Neural cell (in vitro differentiated cells): Measurements from ENCODE around the gene RSAD1. TPM values are rescaled to one million over a fixed set of nuclear protein-coding genes. Genes with fewer than 3 reads are reported as not detected.

Experiments used
- H2AFZ ChIP-seq: fragments of 200-600, 300-800 bp; sonication (generic), shearing (Covaris generic); 2 replicates; pipeline ENCODE4 v1.6.0; 2014; ENCODE audit warnings: low read depth, mild to moderate bottlenecking, antibody characterized with exemption, low read length, moderate library complexity
- H3F3A ChIP-seq: fragments of 200-600 bp; shearing (Covaris generic); 2 replicates; pipeline ENCODE4 v1.6.1; 2016; ENCODE audit warnings: mild to moderate bottlenecking, moderate library complexity, mixed read lengths, antibody characterized with exemption, low read length; ENCODE audit not compliant: insufficient read depth, poor library complexity, severe bottlenecking
- H3K27ac ChIP-seq: fragments of 200-600, 300-800 bp; sonication (generic), shearing (Covaris generic); 2 replicates; pipeline ENCODE4 v1.5.1; 2014; ENCODE audit warnings: mild to moderate bottlenecking, low read length, moderate library complexity
- H3K27me3 ChIP-seq: fragments of 300-800, 200-600 bp; sonication (generic), shearing (Covaris generic); 2 replicates; pipeline ENCODE4 v1.6.0; 2014; ENCODE audit warnings: mild to moderate bottlenecking, low read depth, low read length, moderate library complexity; ENCODE audit not compliant: insufficient read depth
- H3K36me3 ChIP-seq: fragments of 300-800, 200-600 bp; sonication (generic), shearing (Covaris generic); 2 replicates; pipeline ENCODE4 v1.5.1; 2014; ENCODE audit warnings: mild to moderate bottlenecking, antibody characterized with exemption, low read length, moderate library complexity; ENCODE audit not compliant: insufficient read depth
- H3K4me2 ChIP-seq: fragments of 300-800, 200-600 bp; sonication (generic), shearing (Covaris generic); 2 replicates; pipeline ENCODE4 v1.6.0; 2014; ENCODE audit warnings: mild to moderate bottlenecking, low read length
- H3K4me3 ChIP-seq: fragments of 300-800, 200-600 bp; sonication (generic), shearing (Covaris generic); 2 replicates; pipeline ENCODE4 v1.5.1; 2014; ENCODE audit warnings: mild to moderate bottlenecking, low read length, moderate library complexity
- H3K79me2 ChIP-seq: fragments of 200-600 bp; shearing (Covaris generic); replicated peaks from 2 replicates; pipeline ENCODE4 v1.6.0; 2014; ENCODE audit warnings: mild to moderate bottlenecking, low read length, moderate library complexity; ENCODE audit not compliant: insufficient read depth
- H3K9ac ChIP-seq: fragments of 300-800, 200-600 bp; sonication (generic), shearing (Covaris generic); 2 replicates; pipeline ENCODE4 v1.6.1; 2016; ENCODE audit warnings: mild to moderate bottlenecking, low read length, mixed read lengths
- H3K9me2 ChIP-seq: fragments of 200-600 bp; shearing (Covaris generic); 2 replicates; pipeline ENCODE4 v1.6.1; 2016; ENCODE audit warnings: mild to moderate bottlenecking, low read length, mixed read lengths; ENCODE audit not compliant: insufficient read depth
- H3K9me3 ChIP-seq: fragments of 200-600, 300-800 bp; sonication (generic), shearing (Covaris generic); 2 replicates; pipeline ENCODE4 v1.6.1; 2016; ENCODE audit warnings: mild to moderate bottlenecking, mixed run types, low read length, moderate library complexity, mixed read lengths
- H4K20me1 ChIP-seq: fragments of 200-600 bp; shearing (Covaris generic); 2 replicates; pipeline ENCODE4 v1.6.1; 2016; ENCODE audit warnings: mild to moderate bottlenecking, mixed run types; ENCODE audit not compliant: insufficient read depth
- CTCF ChIP-seq: fragments of 450-650 bp; IDR thresholded peaks from 2 replicates; pipeline ENCODE4 v1.5.1; 2014; ENCODE audit warnings: antibody characterized with exemption, mild to moderate bottlenecking, moderate library complexity; ENCODE audit not compliant: poor library complexity, severe bottlenecking
- EP300 ChIP-seq: fragments of 450-650 bp; conservative IDR thresholded peaks from 2 replicates; pipeline ENCODE4 v1.6.1; 2014; ENCODE audit warnings: antibody characterized with exemption, mild to moderate bottlenecking, moderate library complexity; ENCODE audit not compliant: poor library complexity, severe bottlenecking
- EZH2 ChIP-seq: fragments of 200-600, 300-800 bp; shearing (Covaris generic), sonication (generic); IDR thresholded peaks from 2 replicates; pipeline ENCODE4 v1.6.1; 2014; ENCODE audit warnings: antibody characterized with exemption, low read length, borderline replicate concordance, mild to moderate bottlenecking; ENCODE audit not compliant: insufficient read depth, poor library complexity, severe bottlenecking
- MXI1 ChIP-seq: fragments of 450-650 bp; conservative IDR thresholded peaks from 2 replicates; pipeline ENCODE4 v1.6.1; 2014; ENCODE audit warnings: antibody characterized with exemption, mild to moderate bottlenecking; ENCODE audit not compliant: poor library complexity, severe bottlenecking
- POLR2AphosphoS5 ChIP-seq: IDR thresholded peaks from 2 replicates; pipeline ENCODE4 v1.6.1; 2012
- RAD21 ChIP-seq: fragments of 450-650 bp; conservative IDR thresholded peaks from 2 replicates; pipeline ENCODE4 v1.6.1; 2014; ENCODE audit warnings: antibody characterized with exemption, mild to moderate bottlenecking, moderate library complexity
- SMC3 ChIP-seq: fragments of 450-650 bp; conservative IDR thresholded peaks from 2 replicates; pipeline ENCODE4 v1.6.1; 2014; ENCODE audit warnings: antibody characterized with exemption, mild to moderate bottlenecking, moderate library complexity; ENCODE audit not compliant: poor library complexity
- TAF1 ChIP-seq: IDR thresholded peaks from 2 replicates; pipeline ENCODE4 v1.6.1; 2012; ENCODE audit warnings: low read depth
- polyA plus RNA-seq: library from polyadenylated mRNA; depleted of rRNA; stranded (reverse); fragments of >200 nt; gene quantifications from 2 replicates; pipeline ENCODE4 v1.2.3, GENCODE V29; 2014
- TF ChIP-seq, protein P1 (sequence below): IDR thresholded peaks from 2 replicates; pipeline ENCODE4 v1.6.1; 2012; ENCODE audit warnings: borderline replicate concordance

Gene RSAD1
- polyA plus RNA-seq, 1 donor from 2014 or later = 61.9 TPM

DNA sequence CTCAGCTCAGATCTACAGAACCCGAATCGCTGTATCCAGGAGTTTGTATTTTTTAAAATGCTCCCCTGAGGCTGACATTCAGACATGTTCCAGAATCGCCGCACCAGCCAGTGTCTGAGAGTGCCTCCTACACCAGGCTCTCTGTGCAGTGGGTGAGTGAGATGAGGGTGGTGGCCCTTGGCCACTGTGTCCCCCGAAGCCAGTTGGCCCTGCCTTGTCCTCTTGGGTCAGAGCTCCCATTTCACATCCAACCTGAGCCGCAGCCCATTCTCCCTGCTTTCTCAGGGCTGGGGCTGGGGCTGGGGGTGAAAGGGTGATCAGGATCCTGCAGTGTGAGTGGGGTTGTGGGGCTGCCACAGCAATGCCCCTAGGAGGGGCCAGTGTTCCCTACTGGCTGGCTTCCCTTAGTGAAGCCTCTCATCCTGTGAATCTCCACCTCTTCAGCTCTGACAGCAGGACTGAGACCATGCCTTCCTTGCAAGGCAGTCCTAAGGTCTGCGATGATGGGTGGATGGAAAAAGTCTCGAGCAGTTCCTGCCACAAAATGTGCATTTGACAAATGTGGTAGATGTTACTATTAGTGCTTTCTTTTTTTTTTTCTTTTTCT, 16.7 kb downstream of the RSAD1 start:
- H3K4me3 ChIP-seq = no peak overlapping the region

GRCh38 chr17:50495918-50496317, 17.3 kb downstream of the RSAD1 start:
- no peaks in the 10 kb centered on the region for H3F3A ChIP-seq
- no peaks in the 10 kb centered on the region for H3K9me3 ChIP-seq
- H3K27me3 ChIP-seq = no peaks in the 10 kb centered on the region
- no peaks in the 10 kb centered on the region for H3K79me2 ChIP-seq
- no peak overlapping the region for H3K4me3 ChIP-seq
- no peak overlapping the region for H3K9ac ChIP-seq
- TF ChIP-seq EZH2 (no peak), MXI1 (no peak), SMC3 (no peak), CTCF (no peak), TAF1 (no peak), EP300 (no peak), POLR2AphosphoS5 (no peak), RAD21 (no peak)
- TF ChIP-seq, protein P1, sequence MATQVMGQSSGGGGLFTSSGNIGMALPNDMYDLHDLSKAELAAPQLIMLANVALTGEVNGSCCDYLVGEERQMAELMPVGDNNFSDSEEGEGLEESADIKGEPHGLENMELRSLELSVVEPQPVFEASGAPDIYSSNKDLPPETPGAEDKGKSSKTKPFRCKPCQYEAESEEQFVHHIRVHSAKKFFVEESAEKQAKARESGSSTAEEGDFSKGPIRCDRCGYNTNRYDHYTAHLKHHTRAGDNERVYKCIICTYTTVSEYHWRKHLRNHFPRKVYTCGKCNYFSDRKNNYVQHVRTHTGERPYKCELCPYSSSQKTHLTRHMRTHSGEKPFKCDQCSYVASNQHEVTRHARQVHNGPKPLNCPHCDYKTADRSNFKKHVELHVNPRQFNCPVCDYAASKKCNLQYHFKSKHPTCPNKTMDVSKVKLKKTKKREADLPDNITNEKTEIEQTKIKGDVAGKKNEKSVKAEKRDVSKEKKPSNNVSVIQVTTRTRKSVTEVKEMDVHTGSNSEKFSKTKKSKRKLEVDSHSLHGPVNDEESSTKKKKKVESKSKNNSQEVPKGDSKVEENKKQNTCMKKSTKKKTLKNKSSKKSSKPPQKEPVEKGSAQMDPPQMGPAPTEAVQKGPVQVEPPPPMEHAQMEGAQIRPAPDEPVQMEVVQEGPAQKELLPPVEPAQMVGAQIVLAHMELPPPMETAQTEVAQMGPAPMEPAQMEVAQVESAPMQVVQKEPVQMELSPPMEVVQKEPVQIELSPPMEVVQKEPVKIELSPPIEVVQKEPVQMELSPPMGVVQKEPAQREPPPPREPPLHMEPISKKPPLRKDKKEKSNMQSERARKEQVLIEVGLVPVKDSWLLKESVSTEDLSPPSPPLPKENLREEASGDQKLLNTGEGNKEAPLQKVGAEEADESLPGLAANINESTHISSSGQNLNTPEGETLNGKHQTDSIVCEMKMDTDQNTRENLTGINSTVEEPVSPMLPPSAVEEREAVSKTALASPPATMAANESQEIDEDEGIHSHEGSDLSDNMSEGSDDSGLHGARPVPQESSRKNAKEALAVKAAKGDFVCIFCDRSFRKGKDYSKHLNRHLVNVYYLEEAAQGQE = no peak
- H2AFZ ChIP-seq = no peak overlapping the region
- H3K36me3 ChIP-seq = no peaks in the 10 kb centered on the region
- H3K27ac ChIP-seq = no peak overlapping the region
- no peak overlapping the region for H3K4me2 ChIP-seq
- H3K9me2 ChIP-seq = no peaks in the 10 kb centered on the region
- no peaks in the 10 kb centered on the region for H4K20me1 ChIP-seq

More for the DNA sequence above, 16.7 kb downstream of the RSAD1 start:
- TF ChIP-seq MXI1 = no peak
- TF ChIP-seq EZH2 = no peak
- no peak for TF ChIP-seq EP300
- TF ChIP-seq TAF1 = no peak
- TF ChIP-seq SMC3 = no peak
- TF ChIP-seq POLR2AphosphoS5 = no peak
- no peaks in the 10 kb centered on the region for H3K9me3 ChIP-seq
- H3K9me2 ChIP-seq = no peaks in the 10 kb centered on the region
- H3K9ac ChIP-seq = no peak overlapping the region
- no peaks in the 10 kb centered on the region for H4K20me1 ChIP-seq
- H3K36me3 ChIP-seq = no peaks in the 10 kb centered on the region
- no peak overlapping the region for H3K27ac ChIP-seq
- H3F3A ChIP-seq = no peaks in the 10 kb centered on the region
- no peak overlapping the region for H2AFZ ChIP-seq
- H3K79me2 ChIP-seq = no peaks in the 10 kb centered on the region
- no peaks in the 10 kb centered on the region for H3K27me3 ChIP-seq
- no peak overlapping the region for H3K4me2 ChIP-seq
